HCT116 (cell line): ENCODE data around the gene BICRAL. TPM values are rescaled to one million over a fixed set of nuclear protein-coding genes. Genes with fewer than 3 reads are reported as not detected.

Experiments
- ATAC-seq: fragments of 200-7000 bp; cut with Tn5 transposase; 2 replicates; pipeline ENCODE4 v1.9.1; 2020; ENCODE audit warnings: mild to moderate bottlenecking, moderate library complexity
- BruUV-seq: library from RNA; stranded (reverse); fragments of 400-500 nt; replicated peaks from 2 replicates; lab custom pipeline; 2021; lab: Mats Ljungman, UMichigan
- CTCF ChIA-PET: fragments of 300-600 bp; sonication (Branson Sonifier 250); formaldehyde crosslinking; loops from one replicate; lab custom pipeline; 2021; ENCODE audit warnings: antibody characterized with exemption; lab: Charles Lee
- POLR2A ChIA-PET: fragments of 300-600, 350-600 bp; sonication (Branson Sonifier 250); formaldehyde crosslinking; loops from one replicate; lab custom pipeline; 2021; ENCODE audit warnings: antibody characterized with exemption; lab: Charles Lee
- RAD21 ChIA-PET, 2 experiments: fragments of 300-600 bp; sonication (Branson Sonifier 250); formaldehyde crosslinking; loops; one replicate each; lab custom pipeline; 2023; ENCODE audit warnings: low total read pairs in 2 of 2; ENCODE audit not compliant: uncharacterized antibody in 2 of 2, unreplicated experiment in 2 of 2, low non-redundant PET in 1 of 2; lab: Charles Lee
- DNase-seq: peaks from one replicate; pipeline ENCODE4 v3.0.0-alpha.2; 2010; ENCODE audit warnings: low read depth, low spot score
- H2AFZ ChIP-seq: fragments of 200-600 bp; shearing (Covaris generic), sonication (generic); 2 replicates; pipeline ENCODE4 v1.6.1; 2017; ENCODE audit warnings: low read depth, mixed run types, mixed read lengths, antibody characterized with exemption, low read length; ENCODE audit not compliant: poor library complexity, severe bottlenecking
- H3K27ac ChIP-seq: 2 replicates; pipeline ENCODE4 v1.5.1; 2012; ENCODE audit warnings: low read depth, low read length
- H3K27me3 ChIP-seq: fragments of 200-600 bp; sonication (generic); 2 replicates; pipeline ENCODE4 v1.6.1; 2016; ENCODE audit warnings: mixed run types, low read length, mixed read lengths; ENCODE audit not compliant: insufficient read depth
- H3K36me3 ChIP-seq, 2 experiments: fragments of 200-500 bp in 1 of 2; fragments of 200-600 bp in 1 of 2; sonication (Bioruptor generic) in 1 of 2; sonication (generic) in 1 of 2; 2 replicates each; pipeline versions ENCODE4 v1.5.1 to v1.6.1; 2014 to 2016; ENCODE audit warnings: low read length in 2 of 2, inconsistent platforms in 1 of 2, mixed read lengths in 1 of 2, mixed run types in 1 of 2; ENCODE audit not compliant: insufficient read depth in 2 of 2, control insufficient read depth in 1 of 2
- H3K4me1 ChIP-seq, 2 experiments: fragments of 200-600 bp in 1 of 2; sonication (generic) in 1 of 2; 2 replicates each; pipeline versions ENCODE4 v1.5.1 to v1.6.1; 2012 to 2017; ENCODE audit warnings: low read length in 2 of 2, inconsistent platforms in 1 of 2, mild to moderate bottlenecking in 1 of 2, mixed read lengths in 1 of 2, mixed run types in 1 of 2, moderate library complexity in 1 of 2; ENCODE audit not compliant: insufficient read depth in 2 of 2, control insufficient read depth in 1 of 2
- H3K4me2 ChIP-seq: fragments of 200-600 bp; sonication (generic); 2 replicates; pipeline ENCODE4 v1.6.1; 2017; ENCODE audit warnings: mixed run types, low read length, mixed read lengths
- H3K4me3 ChIP-seq, 2 experiments: fragments of 200-600 bp in 1 of 2; sonication (generic) in 1 of 2; replicated peaks in 1 of 2; 2 replicates each; pipeline ENCODE4 v1.5.1; 2011 to 2016; ENCODE audit warnings: low read length in 2 of 2, control low read depth in 1 of 2, low read depth in 1 of 2, mild to moderate bottlenecking in 1 of 2, mixed read lengths in 1 of 2, mixed run types in 1 of 2
- H3K79me2 ChIP-seq: fragments of 200-600 bp; sonication (generic); 2 replicates; pipeline ENCODE4 v1.6.1; 2017; ENCODE audit warnings: mild to moderate bottlenecking, mixed run types, low read length, moderate library complexity, mixed read lengths; ENCODE audit not compliant: insufficient read depth
- H3K9ac ChIP-seq: fragments of 200-600 bp; sonication (generic); 2 replicates; pipeline ENCODE4 v1.6.1; 2016; ENCODE audit warnings: low read length, mixed read lengths
- H3K9me2 ChIP-seq: fragments of 200-600 bp; sonication (generic), shearing (Covaris generic); 2 replicates; pipeline ENCODE4 v1.6.1; 2017; ENCODE audit warnings: mixed run types, mild to moderate bottlenecking, moderate library complexity; ENCODE audit not compliant: insufficient read depth
- H3K9me3 ChIP-seq, 2 experiments: fragments of 200-500 bp in 1 of 2; fragments of 200-600 bp in 1 of 2; sonication (Bioruptor generic) in 1 of 2; sonication (generic) in 1 of 2; 2 replicates each; pipeline ENCODE4 v1.6.1; 2014 to 2017; ENCODE audit warnings: low read length in 2 of 2, mixed read lengths in 2 of 2, inconsistent platforms in 1 of 2, low read depth in 1 of 2, mild to moderate bottlenecking in 1 of 2, mixed run types in 1 of 2, moderate library complexity in 1 of 2; ENCODE audit not compliant: control insufficient read depth in 1 of 2, insufficient read depth in 1 of 2
- H4K20me1 ChIP-seq: fragments of 200-600 bp; sonication (generic), shearing (Covaris generic); 2 replicates; pipeline ENCODE4 v1.6.1; 2017; ENCODE audit warnings: mixed run types, mild to moderate bottlenecking, moderate library complexity; ENCODE audit not compliant: insufficient read depth
- CBX3 ChIP-seq: IDR thresholded peaks from 2 replicates; pipeline ENCODE4 v1.6.1; 2012; ENCODE audit warnings: low read depth
- CTCF ChIP-seq, 3 experiments: fragments of 200-600 bp in 1 of 3; sonication (generic) in 1 of 3; IDR thresholded peaks in 2 of 3; conservative IDR thresholded peaks in 1 of 3; 2 replicates each; pipeline ENCODE4 v1.5.1; 2012 to 2017; ENCODE audit warnings: low read depth in 2 of 3, low read length in 2 of 3, antibody characterized with exemption in 1 of 3, borderline replicate concordance in 1 of 3, control low read depth in 1 of 3, mild to moderate bottlenecking in 1 of 3, mixed read lengths in 1 of 3, mixed run types in 1 of 3, moderate library complexity in 1 of 3; ENCODE audit not compliant: insufficient read depth in 1 of 3
- EGR1 ChIP-seq: IDR thresholded peaks from 2 replicates; pipeline ENCODE4 v1.6.1; 2012; ENCODE audit warnings: low read depth
- EZH2phosphoT487 ChIP-seq: fragments of 200-600 bp; IDR thresholded peaks from 2 replicates; pipeline ENCODE4 v1.6.1; 2018; ENCODE audit warnings: antibody characterized with exemption, borderline replicate concordance
- MAX ChIP-seq: IDR thresholded peaks from 2 replicates; pipeline ENCODE4 v1.6.1; 2012
- POLR2AphosphoS5 ChIP-seq: IDR thresholded peaks from 2 replicates; pipeline ENCODE4 v1.6.1; 2011; ENCODE audit warnings: mild to moderate bottlenecking, low read depth, low read length, moderate library complexity
- SIN3A ChIP-seq: IDR thresholded peaks from 2 replicates; pipeline ENCODE4 v1.6.1; 2012; ENCODE audit warnings: low read depth
- SRF ChIP-seq: IDR thresholded peaks from 2 replicates; pipeline ENCODE4 v1.6.1; 2012; ENCODE audit warnings: low read depth
- TCF7L2 ChIP-seq: IDR thresholded peaks from 2 replicates; pipeline ENCODE4 v1.7.0; 2011; ENCODE audit warnings: borderline replicate concordance, inconsistent platforms; ENCODE audit not compliant: insufficient read depth, insufficient read length; ENCODE audit errors: extremely low read depth
- intact Hi-C: fragments of 100-400 bp; cut with micrococcal nuclease; formaldehyde crosslinking; loops from 2 replicates; pipeline ENCODE4 v1.10.0; 2022
- total RNA-seq: library from RNA; stranded (reverse); gene quantifications from one replicate; pipeline ENCODE4 v1.2.1, GENCODE V29; 2021; ENCODE audit not compliant: unreplicated experiment
- TF ChIP-seq, protein P1 (sequence below): IDR thresholded peaks from 2 replicates; pipeline ENCODE4 v1.6.1; 2012; ENCODE audit warnings: low read depth
- TF ChIP-seq, protein P2 (sequence below): IDR thresholded peaks from 2 replicates; pipeline ENCODE4 v1.6.1; 2012
- TF ChIP-seq, protein P3 (sequence below): IDR thresholded peaks from 2 replicates; pipeline ENCODE4 v1.6.1; 2011; ENCODE audit warnings: mild to moderate bottlenecking, low read length, moderate library complexity; ENCODE audit not compliant: insufficient replicate concordance; ENCODE audit errors: extremely low read depth

The BICRAL gene
- total RNA-seq, 1 experiment from 2014 or later, result 14.9 TPM

DNA sequence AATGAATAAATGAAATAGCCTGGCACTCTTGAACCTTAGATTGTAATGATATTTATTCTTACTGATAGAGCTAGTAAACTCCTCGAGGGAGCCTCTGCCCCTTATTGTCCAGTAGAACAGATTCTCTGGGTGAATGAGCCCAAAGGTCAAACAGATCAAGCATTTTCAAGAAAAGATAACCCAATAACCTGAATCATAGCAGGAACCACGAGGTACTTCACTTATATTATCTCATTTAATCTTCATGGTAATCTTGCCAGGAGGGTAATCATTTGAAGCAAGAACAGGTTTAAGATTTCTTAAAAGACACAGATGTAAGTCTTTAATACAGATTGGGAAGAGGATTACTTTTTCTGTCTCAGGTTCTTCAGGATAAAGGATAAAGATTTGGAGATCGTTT, 18.9 kb upstream of the BICRAL start:
- Histone ChIP-seq H3K27me3 (no peaks in the 10 kb centered on the region), H3K4me2 (no peak overlapping the region), H3K27ac (no peak overlapping the region), H4K20me1 (no peaks in the 10 kb centered on the region), H3K79me2 (no peaks in the 10 kb centered on the region), H2AFZ (no peak overlapping the region), H3K4me3 (no peak overlapping the region), H3K9me3 (no peaks in the 10 kb centered on the region), H3K4me1 (peaks cover 21 to 45% of the 10 kb centered on the region in 2 experiments), H3K36me3 (no peaks in the 10 kb centered on the region)
- ChIA-PET CTCF (no interaction called here), POLR2A (no interaction called here)
- intact Hi-C loops, result no loop called here
- BruUV-seq, result no TSS peak
- ATAC-seq, result no peak
- no peak for TF ChIP-seq SRF
- TF ChIP-seq CTCF (IDR thresholded peaks at IDR 0.05 in 2 of 3, conservative IDR thresholded peaks at IDR 0.05 in 1 of 3; ENCODE audit: borderline replicate concordance in 1 of 3, insufficient read depth in 1 of 3, low read depth in 2 of 3, low read length in 2 of 3), result no peak
- no peak for TF ChIP-seq EZH2phosphoT487
- no peak for TF ChIP-seq POLR2AphosphoS5
- TF ChIP-seq MAX, result no peak
- TF ChIP-seq TCF7L2, result no peak
- no peak for TF ChIP-seq CBX3
- TF ChIP-seq, protein P1, sequence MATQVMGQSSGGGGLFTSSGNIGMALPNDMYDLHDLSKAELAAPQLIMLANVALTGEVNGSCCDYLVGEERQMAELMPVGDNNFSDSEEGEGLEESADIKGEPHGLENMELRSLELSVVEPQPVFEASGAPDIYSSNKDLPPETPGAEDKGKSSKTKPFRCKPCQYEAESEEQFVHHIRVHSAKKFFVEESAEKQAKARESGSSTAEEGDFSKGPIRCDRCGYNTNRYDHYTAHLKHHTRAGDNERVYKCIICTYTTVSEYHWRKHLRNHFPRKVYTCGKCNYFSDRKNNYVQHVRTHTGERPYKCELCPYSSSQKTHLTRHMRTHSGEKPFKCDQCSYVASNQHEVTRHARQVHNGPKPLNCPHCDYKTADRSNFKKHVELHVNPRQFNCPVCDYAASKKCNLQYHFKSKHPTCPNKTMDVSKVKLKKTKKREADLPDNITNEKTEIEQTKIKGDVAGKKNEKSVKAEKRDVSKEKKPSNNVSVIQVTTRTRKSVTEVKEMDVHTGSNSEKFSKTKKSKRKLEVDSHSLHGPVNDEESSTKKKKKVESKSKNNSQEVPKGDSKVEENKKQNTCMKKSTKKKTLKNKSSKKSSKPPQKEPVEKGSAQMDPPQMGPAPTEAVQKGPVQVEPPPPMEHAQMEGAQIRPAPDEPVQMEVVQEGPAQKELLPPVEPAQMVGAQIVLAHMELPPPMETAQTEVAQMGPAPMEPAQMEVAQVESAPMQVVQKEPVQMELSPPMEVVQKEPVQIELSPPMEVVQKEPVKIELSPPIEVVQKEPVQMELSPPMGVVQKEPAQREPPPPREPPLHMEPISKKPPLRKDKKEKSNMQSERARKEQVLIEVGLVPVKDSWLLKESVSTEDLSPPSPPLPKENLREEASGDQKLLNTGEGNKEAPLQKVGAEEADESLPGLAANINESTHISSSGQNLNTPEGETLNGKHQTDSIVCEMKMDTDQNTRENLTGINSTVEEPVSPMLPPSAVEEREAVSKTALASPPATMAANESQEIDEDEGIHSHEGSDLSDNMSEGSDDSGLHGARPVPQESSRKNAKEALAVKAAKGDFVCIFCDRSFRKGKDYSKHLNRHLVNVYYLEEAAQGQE, result no peak
- no peak for TF ChIP-seq SIN3A
- TF ChIP-seq, protein P2, sequence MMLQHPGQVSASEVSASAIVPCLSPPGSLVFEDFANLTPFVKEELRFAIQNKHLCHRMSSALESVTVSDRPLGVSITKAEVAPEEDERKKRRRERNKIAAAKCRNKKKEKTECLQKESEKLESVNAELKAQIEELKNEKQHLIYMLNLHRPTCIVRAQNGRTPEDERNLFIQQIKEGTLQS, result no peak
- TF ChIP-seq, protein P3, sequence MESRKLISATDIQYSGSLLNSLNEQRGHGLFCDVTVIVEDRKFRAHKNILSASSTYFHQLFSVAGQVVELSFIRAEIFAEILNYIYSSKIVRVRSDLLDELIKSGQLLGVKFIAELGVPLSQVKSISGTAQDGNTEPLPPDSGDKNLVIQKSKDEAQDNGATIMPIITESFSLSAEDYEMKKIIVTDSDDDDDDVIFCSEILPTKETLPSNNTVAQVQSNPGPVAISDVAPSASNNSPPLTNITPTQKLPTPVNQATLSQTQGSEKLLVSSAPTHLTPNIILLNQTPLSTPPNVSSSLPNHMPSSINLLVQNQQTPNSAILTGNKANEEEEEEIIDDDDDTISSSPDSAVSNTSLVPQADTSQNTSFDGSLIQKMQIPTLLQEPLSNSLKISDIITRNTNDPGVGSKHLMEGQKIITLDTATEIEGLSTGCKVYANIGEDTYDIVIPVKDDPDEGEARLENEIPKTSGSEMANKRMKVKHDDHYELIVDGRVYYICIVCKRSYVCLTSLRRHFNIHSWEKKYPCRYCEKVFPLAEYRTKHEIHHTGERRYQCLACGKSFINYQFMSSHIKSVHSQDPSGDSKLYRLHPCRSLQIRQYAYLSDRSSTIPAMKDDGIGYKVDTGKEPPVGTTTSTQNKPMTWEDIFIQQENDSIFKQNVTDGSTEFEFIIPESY, result no peak
- TF ChIP-seq EGR1, result no peak
- TF ChIP-seq, all 23 proteins: peak for 0
- Histone ChIP-seq H3K9ac (no peak overlapping the region), H3K9me2 (no peaks in the 10 kb centered on the region)
- DNase-seq, result no peak
- RAD21 ChIA-PET, result no interaction called here
